Ectodermal cell (in vitro differentiated cells): ENCODE results near the gene MBNL2.

Experiments used
- H3K27ac ChIP-seq: 2 replicates; pipeline ENCODE4 v1.7.0; 2013; ENCODE audit warnings: mild to moderate bottlenecking, low read depth, low read length; ENCODE audit not compliant: insufficient read depth, poor library complexity, severe bottlenecking
- H3K27me3 ChIP-seq: 2 replicates; pipeline ENCODE4 v1.7.0; 2013; ENCODE audit warnings: mild to moderate bottlenecking, low read length; ENCODE audit not compliant: insufficient read depth, control insufficient read depth, poor library complexity, severe bottlenecking
- H3K36me3 ChIP-seq: one replicate; pipeline ENCODE4 v1.7.0; 2013; ENCODE audit warnings: low read length; ENCODE audit not compliant: control insufficient read depth, insufficient read depth
- H3K4me1 ChIP-seq: one replicate; pipeline ENCODE4 v1.7.0; 2013; ENCODE audit warnings: low read length; ENCODE audit not compliant: control insufficient read depth, insufficient read depth
- H3K4me3 ChIP-seq: 2 replicates; pipeline ENCODE4 v1.7.0; 2013; ENCODE audit warnings: low read depth, low read length, control low read depth; ENCODE audit not compliant: insufficient read depth
- H3K9me3 ChIP-seq: 2 replicates; pipeline ENCODE4 v1.7.0; 2013; ENCODE audit warnings: mild to moderate bottlenecking, low read length, moderate library complexity; ENCODE audit not compliant: control insufficient read depth
- WGBS, 2 experiments: methylation state at CpG; one replicate each; pipeline ENCODE4 v1.1.7; 2013; ENCODE audit warnings: missing lambda C conversion rate in 2 of 2; 5-methylcytosine and 5-hydroxymethylcytosine counted together

The MBNL2 gene

DNA sequence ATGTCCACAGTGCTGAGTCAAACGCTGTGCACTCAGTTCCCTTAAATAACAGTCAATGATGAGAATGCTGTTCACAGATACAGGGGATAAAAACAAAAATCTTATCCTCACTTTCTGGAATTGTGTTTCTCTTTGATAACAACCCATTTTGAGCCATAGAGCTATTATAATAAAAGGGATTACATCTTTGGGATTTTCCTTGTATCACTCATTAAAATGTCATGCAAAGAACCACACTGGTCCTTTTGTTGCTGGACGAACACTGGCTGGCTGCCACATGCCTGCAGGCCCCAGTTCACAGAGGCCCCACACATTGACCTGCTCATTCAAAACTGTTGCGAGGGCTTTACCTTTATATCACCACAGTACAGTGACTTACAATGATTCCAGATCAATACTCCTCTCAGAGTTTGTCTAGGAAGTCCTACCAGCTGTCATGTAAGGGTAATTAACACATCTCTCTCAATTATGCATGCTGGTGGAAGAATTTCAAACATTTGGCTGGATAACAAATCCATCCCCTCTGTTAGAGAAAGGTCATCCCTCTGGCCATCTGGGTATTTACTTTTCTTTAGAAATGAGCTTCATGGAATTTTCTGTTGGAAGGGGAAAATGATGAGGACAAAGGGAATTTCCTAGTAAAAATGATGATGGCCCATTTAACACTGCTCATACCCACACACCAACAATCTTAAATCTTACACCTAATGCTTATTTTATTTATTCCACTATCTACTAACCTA, 85.9 kb downstream of the MBNL2 start:
- Histone ChIP-seq H3K27me3 (no peaks in the 10 kb centered on the region), H3K4me1 (peaks cover 13% of the 10 kb centered on the region), H3K36me3 (no peaks in the 10 kb centered on the region), H3K4me3 (no peak overlapping the region), H3K27ac (peak overlapping the region; percentile 77), H3K9me3 (no peaks in the 10 kb centered on the region)
- 51 to 59% methylated on average over 3 of the region's 3 CpGs for WGBS, 2 experiments

DNA sequence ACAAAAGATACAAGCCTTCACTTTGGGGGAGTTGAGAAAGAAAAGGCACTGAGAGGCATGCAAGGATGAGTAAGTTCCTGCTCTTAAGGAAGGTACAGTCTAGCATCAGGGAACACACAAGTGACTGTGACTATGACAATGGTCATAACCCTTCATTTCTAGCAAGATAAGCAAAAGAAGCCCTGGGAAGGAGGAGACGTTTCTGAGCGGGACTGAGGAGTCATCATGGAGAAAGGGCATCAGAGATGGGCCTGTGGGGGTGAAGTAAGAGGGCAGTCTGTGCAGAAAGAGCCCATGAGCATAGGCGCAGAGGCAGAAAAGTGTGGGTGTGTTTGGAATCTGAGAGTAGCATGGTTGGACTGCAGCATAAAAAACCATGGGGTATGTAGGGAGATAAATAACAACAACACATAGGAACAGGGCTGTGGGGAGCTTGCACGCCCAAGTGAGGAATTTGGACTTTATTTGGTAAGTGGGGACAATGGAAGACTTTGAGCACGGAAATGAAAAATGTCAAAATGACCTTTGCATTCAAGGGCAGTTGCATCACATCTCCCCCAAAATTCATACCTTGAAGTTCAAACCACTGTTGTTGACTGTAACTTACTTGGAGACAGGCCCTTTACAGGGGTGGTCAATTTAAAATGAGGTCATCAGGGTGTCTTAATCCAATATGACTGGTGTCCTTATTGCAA, 86.7 kb downstream of the MBNL2 start:
- H3K36me3 ChIP-seq: no peaks in the 10 kb centered on the region
- H3K27ac ChIP-seq: peak overlapping the region; percentile 77
- 82 to 85% methylated on average over 5 of the region's 5 CpGs for WGBS, 2 experiments
- no peaks in the 10 kb centered on the region for H3K27me3 ChIP-seq
- H3K9me3 ChIP-seq: no peaks in the 10 kb centered on the region
- H3K4me3 ChIP-seq: no peak overlapping the region
- peaks cover 13% of the 10 kb centered on the region for H3K4me1 ChIP-seq

DNA sequence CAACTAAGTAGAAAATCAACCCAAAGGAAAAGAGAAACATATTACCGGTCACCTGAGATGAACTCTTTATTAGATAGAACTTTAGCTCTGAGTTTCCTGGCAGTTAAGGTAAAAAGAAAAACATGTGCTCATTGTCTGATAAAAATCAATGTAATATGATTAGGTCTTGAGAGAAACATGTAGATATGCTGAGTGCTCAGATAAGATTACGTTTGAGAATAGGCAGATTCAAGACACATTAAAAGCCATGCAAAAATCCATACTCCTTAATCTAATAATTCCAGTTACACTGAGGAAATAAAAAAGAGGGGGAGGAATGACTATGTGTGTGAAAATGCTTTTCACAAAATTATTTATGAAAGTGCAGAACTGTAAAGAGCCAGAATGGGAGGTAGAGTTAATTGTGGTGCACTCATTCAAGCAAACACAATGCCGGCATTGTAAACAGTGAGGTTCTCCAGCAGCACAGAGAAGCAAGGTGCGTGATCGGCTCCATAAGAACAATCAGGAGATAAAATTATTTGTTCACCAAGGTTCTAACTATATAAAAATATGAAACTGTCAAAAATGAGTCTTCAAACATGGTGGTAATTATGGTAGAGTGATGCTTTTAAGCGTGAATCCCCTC, 88.8 kb downstream of the MBNL2 start:
- H3K36me3 ChIP-seq: no peaks in the 10 kb centered on the region
- peaks cover 13% of the 10 kb centered on the region for H3K4me1 ChIP-seq
- WGBS, 2 experiments: 83 to 95% methylated on average over 4 of the region's 6 CpGs
- H3K27ac ChIP-seq: no peak overlapping the region
- no peaks in the 10 kb centered on the region for H3K9me3 ChIP-seq
- H3K27me3 ChIP-seq: no peaks in the 10 kb centered on the region
- no peak overlapping the region for H3K4me3 ChIP-seq

DNA sequence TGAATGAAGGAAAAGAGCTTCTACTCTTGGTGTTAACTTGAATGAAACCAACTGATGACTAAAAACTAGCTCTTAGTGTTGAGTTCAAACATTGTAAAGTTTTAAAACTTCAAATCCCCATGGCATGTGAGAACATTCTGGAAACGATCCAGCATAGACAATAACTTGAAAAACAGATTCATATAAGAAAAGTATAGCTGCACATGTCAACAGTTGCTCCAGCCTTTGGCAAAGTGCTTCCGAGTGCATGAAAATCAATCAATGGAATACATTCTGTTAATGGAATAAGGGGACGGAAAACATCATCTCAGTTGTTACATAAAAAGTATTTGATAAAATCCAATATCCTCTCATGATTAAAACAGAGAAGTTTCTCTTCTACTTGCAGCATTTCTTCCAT, 89.8 kb downstream of the MBNL2 start:
- 92 to 100% methylated on average over 2 to 3 of the region's 3 CpGs for WGBS, 2 experiments
- H3K9me3 ChIP-seq: no peaks in the 10 kb centered on the region
- H3K36me3 ChIP-seq: no peaks in the 10 kb centered on the region
- H3K4me3 ChIP-seq: no peak overlapping the region
- no peaks in the 10 kb centered on the region for H3K27me3 ChIP-seq
- H3K4me1 ChIP-seq: peaks cover 8% of the 10 kb centered on the region
- no peak overlapping the region for H3K27ac ChIP-seq

DNA sequence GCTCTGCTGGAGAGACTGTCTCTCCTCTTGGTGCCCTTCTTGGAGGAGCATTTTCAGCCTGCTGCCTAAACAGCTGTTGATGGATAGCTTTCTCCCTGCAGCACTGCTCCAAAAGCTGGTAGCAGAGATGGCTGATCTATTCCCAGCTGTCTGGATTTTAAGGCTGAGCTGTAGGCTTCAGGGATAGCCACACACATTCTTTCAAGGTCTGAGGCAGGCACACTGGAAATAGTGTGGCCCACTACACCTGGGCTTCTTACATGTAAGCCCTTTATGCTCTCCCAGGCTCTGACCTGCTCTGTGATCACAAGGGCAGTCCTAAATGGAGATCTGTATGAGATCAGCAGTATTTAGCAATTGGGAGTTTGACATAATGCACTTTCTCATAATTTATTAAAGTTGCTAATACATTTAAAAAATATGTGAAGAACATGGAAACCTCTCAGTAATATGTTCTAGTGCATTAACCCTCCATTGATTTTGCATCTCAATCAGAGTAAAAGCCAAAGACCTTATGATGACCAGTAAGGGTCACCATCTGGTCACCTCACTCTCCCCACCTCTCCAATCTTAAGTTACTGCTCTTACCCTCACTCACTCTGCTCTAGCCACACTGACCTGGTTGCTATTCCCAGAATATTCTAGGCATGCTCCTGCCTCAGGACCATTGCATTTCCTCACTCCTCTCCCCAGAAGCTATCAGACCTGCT, 91.6 kb downstream of the MBNL2 start:
- Histone ChIP-seq H3K36me3 (no peaks in the 10 kb centered on the region), H3K9me3 (no peaks in the 10 kb centered on the region), H3K27me3 (no peaks in the 10 kb centered on the region), H3K27ac (no peak overlapping the region), H3K4me3 (no peak overlapping the region), H3K4me1 (no peaks in the 10 kb centered on the region)

DNA sequence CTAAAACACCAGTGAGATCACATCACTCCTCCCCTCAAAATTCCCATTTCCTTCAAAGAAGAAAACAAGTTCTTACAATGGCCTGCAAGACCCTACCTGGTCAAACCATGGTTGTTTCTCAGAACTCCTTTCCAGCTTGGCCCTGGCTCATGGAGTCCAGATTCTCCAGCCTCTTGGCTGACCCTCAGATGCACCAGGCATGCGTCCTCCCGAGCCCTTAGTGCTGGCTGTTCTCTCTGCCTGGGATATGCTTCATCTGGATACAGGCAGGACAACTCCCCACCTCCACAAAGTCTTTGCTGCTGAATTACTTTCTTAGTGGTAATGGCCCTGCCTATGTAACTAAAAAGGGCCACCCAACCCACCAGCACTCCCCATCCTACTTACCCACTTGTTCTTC, 94.3 kb downstream of the MBNL2 start:
- Histone ChIP-seq H3K4me1 (no peaks in the 10 kb centered on the region), H3K36me3 (no peaks in the 10 kb centered on the region), H3K27ac (no peak overlapping the region), H3K4me3 (no peak overlapping the region), H3K27me3 (no peaks in the 10 kb centered on the region), H3K9me3 (no peaks in the 10 kb centered on the region)
- 92 to 98% methylated on average over 2 of the region's 2 CpGs for WGBS, 2 experiments

DNA sequence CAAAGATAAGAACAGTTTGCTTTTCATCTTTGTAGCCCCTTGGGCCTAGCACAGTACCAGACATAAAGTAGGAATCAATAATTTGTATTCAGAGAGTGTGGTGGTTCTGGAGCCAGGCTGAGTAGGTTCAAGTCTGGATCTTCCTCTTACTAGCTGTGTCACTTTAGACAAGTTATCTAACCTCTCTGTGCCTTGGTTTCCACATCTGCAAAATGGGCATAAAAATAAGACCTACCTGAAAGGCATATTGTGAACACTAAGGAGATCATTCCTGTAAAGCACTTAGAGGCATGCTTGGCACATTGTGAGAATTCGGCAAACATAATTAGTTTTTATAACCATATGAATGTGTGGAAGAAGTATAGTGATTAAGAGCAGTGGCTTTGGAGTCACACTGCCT, 95.8 kb downstream of the MBNL2 start:
- no peaks in the 10 kb centered on the region for H3K36me3 ChIP-seq
- no peaks in the 10 kb centered on the region for H3K27me3 ChIP-seq
- H3K4me1 ChIP-seq: no peaks in the 10 kb centered on the region
- no peak overlapping the region for H3K4me3 ChIP-seq
- H3K27ac ChIP-seq: no peak overlapping the region
- no peaks in the 10 kb centered on the region for H3K9me3 ChIP-seq
- 88 to 100% methylated on average over 1 of the region's 1 CpG for WGBS, 2 experiments

DNA sequence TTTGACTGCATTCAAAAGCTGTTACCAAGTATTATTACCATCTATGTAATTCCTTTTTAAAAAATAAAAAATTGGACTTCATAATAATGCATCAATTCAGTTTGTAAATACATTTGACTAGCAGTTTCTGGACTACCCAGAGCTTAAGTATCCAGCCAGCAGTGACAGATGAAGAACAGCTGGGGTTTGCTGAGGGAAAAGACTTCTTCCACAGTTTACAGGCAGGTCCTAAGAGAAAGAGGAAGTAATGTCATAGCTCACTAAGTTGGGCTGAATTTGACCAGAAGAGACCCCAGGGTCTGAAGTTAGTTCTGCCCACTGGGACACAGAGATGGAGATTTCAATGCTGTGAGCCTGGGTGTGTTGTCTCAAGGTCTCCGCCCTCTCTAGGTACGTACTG, 96.4 kb downstream of the MBNL2 start:
- no peaks in the 10 kb centered on the region for H3K27me3 ChIP-seq
- H3K4me3 ChIP-seq: no peak overlapping the region
- no peaks in the 10 kb centered on the region for H3K4me1 ChIP-seq
- no peak overlapping the region for H3K27ac ChIP-seq
- no peaks in the 10 kb centered on the region for H3K36me3 ChIP-seq
- H3K9me3 ChIP-seq: no peaks in the 10 kb centered on the region
- 89 to 90% methylated on average over 2 of the region's 2 CpGs for WGBS, 2 experiments

DNA sequence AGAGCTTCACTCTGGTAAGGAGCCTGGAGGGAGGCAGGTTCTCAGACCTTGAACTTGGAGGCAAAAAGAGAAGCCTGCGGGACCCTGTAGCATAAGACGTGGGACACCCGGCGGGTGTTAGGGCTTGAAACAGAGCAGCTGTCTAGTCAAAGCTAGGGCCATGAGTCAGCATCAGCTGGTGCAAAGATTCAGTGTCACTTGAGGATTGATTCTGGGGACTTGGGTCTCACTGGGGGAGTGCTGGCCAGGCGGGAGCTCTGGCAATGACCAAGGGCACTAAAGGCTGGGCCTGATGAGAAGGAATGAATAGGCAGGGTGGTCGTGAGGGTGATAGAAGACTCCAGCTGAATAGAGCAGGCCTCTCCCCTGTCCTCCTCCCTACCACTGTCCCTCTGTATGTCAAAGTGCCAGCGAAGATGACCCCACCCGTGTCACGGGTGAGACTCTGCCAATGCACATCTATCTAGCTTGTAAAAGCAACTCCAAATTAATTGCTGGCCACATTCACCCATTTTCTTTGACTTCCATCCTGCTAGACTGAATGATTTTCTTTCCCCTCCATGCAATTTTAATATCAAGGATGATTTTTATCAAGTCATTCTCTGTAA, 97.1 kb downstream of the MBNL2 start:
- H3K27me3 ChIP-seq: no peaks in the 10 kb centered on the region
- H3K9me3 ChIP-seq: no peaks in the 10 kb centered on the region
- H3K36me3 ChIP-seq: no peaks in the 10 kb centered on the region
- no peak overlapping the region for H3K4me3 ChIP-seq
- H3K4me1 ChIP-seq: no peaks in the 10 kb centered on the region
- 80 to 83% methylated on average over 9 of the region's 9 CpGs for WGBS, 2 experiments
- H3K27ac ChIP-seq: no peak overlapping the region

DNA sequence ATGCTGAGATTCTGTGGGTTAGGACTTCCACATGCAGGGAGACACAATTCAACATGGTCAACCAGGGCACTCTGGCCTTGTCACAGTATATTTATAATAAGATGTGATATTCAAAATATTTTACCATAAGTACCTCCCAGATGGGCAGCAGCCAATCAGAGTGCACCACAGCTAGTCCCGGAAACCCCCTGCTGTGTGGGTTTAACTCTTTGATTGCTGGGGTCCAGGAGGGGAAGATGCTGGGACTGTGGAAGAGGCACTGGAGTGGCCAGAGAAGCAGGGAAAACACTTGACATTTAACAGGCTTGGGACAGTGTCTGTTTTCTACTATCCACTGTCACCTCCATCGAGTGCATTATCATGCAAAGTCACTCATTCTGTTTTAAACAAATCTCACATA, 99.0 kb downstream of the MBNL2 start:
- Histone ChIP-seq H3K4me3 (no peak overlapping the region), H3K27me3 (no peaks in the 10 kb centered on the region), H3K9me3 (no peaks in the 10 kb centered on the region), H3K4me1 (no peaks in the 10 kb centered on the region), H3K27ac (no peak overlapping the region), H3K36me3 (no peaks in the 10 kb centered on the region)
- WGBS, 2 experiments: 81 to 91% methylated on average over 2 of the region's 2 CpGs
